Fibroblast of lung (primary cell): ENCODE data around the gene KIAA1755. TPM values are rescaled to one million over a fixed set of nuclear protein-coding genes. Genes with fewer than 3 reads are reported as not detected.
A peak's percentile ranks its signal among the peaks of the same experiment; 100 is the strongest.

Experiments used
- DNase-seq, 2 donors: peaks; one replicate each; pipeline versions ENCODE4 v3.0.0 to v3.0.0-alpha.2; 2010; ENCODE audit warnings: low read depth in 2 of 2
- H2AFZ ChIP-seq: 2 replicates; pipeline ENCODE4 v1.5.1; 2012; ENCODE audit warnings: low read length, control low read depth, inconsistent platforms
- H3K27ac ChIP-seq: 2 replicates; pipeline ENCODE4 v1.5.1; 2011; ENCODE audit warnings: low read length, control low read depth; ENCODE audit not compliant: insufficient read depth
- H3K27me3 ChIP-seq: 2 replicates; pipeline ENCODE4 v1.5.1; 2011; ENCODE audit warnings: mild to moderate bottlenecking, low read length; ENCODE audit not compliant: control insufficient read depth, insufficient read depth
- H3K36me3 ChIP-seq: 2 replicates; pipeline ENCODE4 v1.5.1; 2011; ENCODE audit warnings: low read length; ENCODE audit not compliant: control insufficient read depth, insufficient read depth
- H3K4me1 ChIP-seq: 2 replicates; pipeline ENCODE4 v1.5.1; 2011; ENCODE audit warnings: low read length; ENCODE audit not compliant: control insufficient read depth, insufficient read depth; ENCODE audit errors: extremely low read depth
- H3K4me2 ChIP-seq: 2 replicates; pipeline ENCODE4 v1.5.1; 2011; ENCODE audit warnings: low read length, control low read depth; ENCODE audit not compliant: insufficient read depth; ENCODE audit errors: extremely low read depth
- H3K4me3 ChIP-seq, 4 experiments: fragments of 200-600 bp in 1 of 4; sonication (generic) in 1 of 4; replicated peaks in 1 of 4; 2 replicates each; pipeline ENCODE4 v1.5.1; 2011 to 2016; ENCODE audit warnings: low read length in 4 of 4, low read depth in 3 of 4, mild to moderate bottlenecking in 3 of 4, control low read depth in 2 of 4, inconsistent platforms in 1 of 4, mixed read lengths in 1 of 4; ENCODE audit not compliant: insufficient read depth in 1 of 4; ENCODE audit errors: control extremely low read depth in 1 of 4
- H3K79me2 ChIP-seq: 2 replicates; pipeline ENCODE4 v1.5.1; 2012; ENCODE audit warnings: mild to moderate bottlenecking, low read length, inconsistent platforms; ENCODE audit not compliant: control insufficient read depth, insufficient read depth
- H3K9ac ChIP-seq: 2 replicates; pipeline ENCODE4 v1.5.1; 2011; ENCODE audit warnings: mild to moderate bottlenecking, low read length, control low read depth; ENCODE audit not compliant: insufficient read depth
- H3K9me3 ChIP-seq: 2 replicates; pipeline ENCODE4 v1.5.1; 2012; ENCODE audit warnings: low read depth, low read length; ENCODE audit not compliant: control insufficient read depth, insufficient read depth
- H4K20me1 ChIP-seq: 2 replicates; pipeline ENCODE4 v1.5.1; 2011; ENCODE audit warnings: low read length; ENCODE audit not compliant: control insufficient read depth, insufficient read depth; ENCODE audit errors: extremely low read depth
- CTCF ChIP-seq, 2 donors: IDR thresholded peaks in 1 of 2; conservative IDR thresholded peaks in 1 of 2; 1 replicate in 1 of 2; 2 replicates in 1 of 2; pipeline ENCODE4 v1.5.1; 2011 to 2012; ENCODE audit warnings: low read length in 2 of 2, control low read depth in 1 of 2, inconsistent platforms in 1 of 2, low read depth in 1 of 2, mild to moderate bottlenecking in 1 of 2
- EZH2 ChIP-seq: IDR thresholded peaks from 2 replicates; pipeline ENCODE4 v1.5.1; 2012; ENCODE audit warnings: low read length, control low read depth, mild to moderate bottlenecking; ENCODE audit errors: missing control alignments
- polyA plus RNA-seq, 2 donors: library from polyadenylated mRNA; depleted of rRNA in 1 of 2; stranded (reverse) in 1 of 2; unstranded in 1 of 2; fragments of >200 nt; gene quantifications; 2 replicates each; pipeline ENCODE4 v1.2.1, GENCODE V29; 2011 to 2012; ENCODE audit warnings: missing spikeins in 1 of 2
- total RNA-seq: library from RNA; depleted of rRNA; stranded (reverse); fragments of >200 nt; gene quantifications from 2 replicates; pipeline ENCODE4 v1.2.1, GENCODE V29; 2014

Gene KIAA1755
- total and polyA plus RNA-seq, 2 donors (not counting 1 experiment from before 2014, with no cell fraction given) = 0.60 to 2.8 TPM

- TF ChIP-seq CTCF (conservative IDR thresholded peaks at IDR 0.05 in 1 of 2, IDR thresholded peaks at IDR 0.05 in 1 of 2; ENCODE audit: low read depth in 1 of 2, low read length in 2 of 2) (peak in 1 of 2 donors; percentile 7), EZH2 (no peak)
- peak overlapping the region; percentile 19 for H3K27ac ChIP-seq
- peaks cover 22% of the 10 kb centered on the region for H3K4me1 ChIP-seq
- H3K9me3 ChIP-seq = no peaks in the 10 kb centered on the region
- H4K20me1 ChIP-seq = no peaks in the 10 kb centered on the region
- peak; percentile 87 to 95 for DNase-seq
- no peak overlapping the region for H3K9ac ChIP-seq
- no peaks in the 10 kb centered on the region for H3K79me2 ChIP-seq
- H2AFZ ChIP-seq = no peak overlapping the region
- no peaks in the 10 kb centered on the region for H3K27me3 ChIP-seq
- no peak overlapping the region for H3K4me3 ChIP-seq
- no peaks in the 10 kb centered on the region for H3K36me3 ChIP-seq
- no peak overlapping the region for H3K4me2 ChIP-seq
Measured at GRCh38 chr20:38173237-38174156, 87.0 kb downstream of the KIAA1755 start.

- Histone ChIP-seq H3K27ac (no peak overlapping the region), H3K4me1 (peaks cover 31% of the 10 kb centered on the region), H3K27me3 (no peaks in the 10 kb centered on the region), H3K9me3 (no peaks in the 10 kb centered on the region), H2AFZ (no peak overlapping the region), H3K79me2 (no peaks in the 10 kb centered on the region), H3K9ac (no peak overlapping the region), H3K4me3 (no peak overlapping the region), H3K4me2 (no peak overlapping the region), H3K36me3 (no peaks in the 10 kb centered on the region), H4K20me1 (no peaks in the 10 kb centered on the region)
- DNase-seq = peak in 1 of 2 donors; percentile 65
- TF ChIP-seq CTCF (conservative IDR thresholded peaks at IDR 0.05 in 1 of 2, IDR thresholded peaks at IDR 0.05 in 1 of 2; ENCODE audit: low read depth in 1 of 2, low read length in 2 of 2) = peak; percentile 24 to 26
- no peak for TF ChIP-seq EZH2
Measured at GRCh38 chr20:38172408-38172807, 88.1 kb downstream of the KIAA1755 start.

- Histone ChIP-seq H3K4me3 (no peak overlapping the region), H2AFZ (no peak overlapping the region), H3K36me3 (no peaks in the 10 kb centered on the region), H3K4me2 (no peak overlapping the region), H3K27me3 (no peaks in the 10 kb centered on the region), H3K79me2 (no peaks in the 10 kb centered on the region), H3K9ac (no peak overlapping the region), H3K9me3 (no peaks in the 10 kb centered on the region), H3K27ac (peak overlapping the region; percentile 1), H3K4me1 (peaks cover 35% of the 10 kb centered on the region), H4K20me1 (no peaks in the 10 kb centered on the region)
- TF ChIP-seq CTCF (conservative IDR thresholded peaks at IDR 0.05 in 1 of 2, IDR thresholded peaks at IDR 0.05 in 1 of 2; ENCODE audit: low read depth in 1 of 2, low read length in 2 of 2) (no peak), EZH2 (no peak)
- no peak for DNase-seq
Measured at GRCh38 chr20:38171675-38172043, 88.9 kb downstream of the KIAA1755 start.
